Measurements from ENCODE around the gene KRT35. TPM values are rescaled to one million over a fixed set of nuclear protein-coding genes. Genes with fewer than 3 reads are reported as not detected.

Gene KRT35
- total RNA-seq, 1 donor from 2014 or later = not detected

DNA sequence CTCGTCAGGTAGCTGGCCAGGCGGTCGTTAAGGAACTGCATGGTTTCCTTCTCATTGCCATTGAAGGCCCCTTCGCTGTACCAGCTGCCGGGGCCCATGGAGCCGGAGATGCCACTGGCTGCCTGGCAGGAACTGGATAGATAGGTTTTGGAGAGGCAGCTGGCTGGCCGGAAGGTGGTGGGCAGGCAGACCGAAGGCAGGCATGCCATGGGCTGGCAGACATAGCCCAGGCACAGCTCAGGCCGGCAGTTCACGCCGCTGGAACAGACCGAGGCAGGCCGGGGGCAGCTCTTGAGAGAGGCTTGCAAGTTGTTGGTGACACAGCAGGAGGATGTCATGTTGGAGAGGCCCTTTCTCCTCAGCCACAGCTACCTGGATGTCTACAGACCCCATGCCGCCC, 14.0 kb downstream of the KRT35 start, which contains the start of gene KRT32:
Gene KRT32, minus strand, starts transcription at position 399 of the 400 bp plus-strand sequence. Its CDS starts 61 bp downstream, at position 338.
- DNase-seq (ENCODE audit: low read depth) = no peak
- H3K9ac ChIP-seq (ENCODE audit: low read length) = no peak within 1 kb of the TSS
- H3K4me3 ChIP-seq (ENCODE audit: insufficient read depth, low read depth, low read length) = no peak within 1 kb of the TSS
- peaks cover 6% of the 10 kb centered on the region for H3K4me1 Mint-ChIP-seq (ENCODE audit: low read depth, unreplicated experiment)
- FAIRE-seq = no peak
- peaks cover 15% of the 10 kb centered on the region for H3K9me3 Mint-ChIP-seq (ENCODE audit: unreplicated experiment)
- H2AFZ ChIP-seq (ENCODE audit: low read depth, low read length) = no peak within 1 kb of the TSS
- TF ChIP-seq, protein P1, sequence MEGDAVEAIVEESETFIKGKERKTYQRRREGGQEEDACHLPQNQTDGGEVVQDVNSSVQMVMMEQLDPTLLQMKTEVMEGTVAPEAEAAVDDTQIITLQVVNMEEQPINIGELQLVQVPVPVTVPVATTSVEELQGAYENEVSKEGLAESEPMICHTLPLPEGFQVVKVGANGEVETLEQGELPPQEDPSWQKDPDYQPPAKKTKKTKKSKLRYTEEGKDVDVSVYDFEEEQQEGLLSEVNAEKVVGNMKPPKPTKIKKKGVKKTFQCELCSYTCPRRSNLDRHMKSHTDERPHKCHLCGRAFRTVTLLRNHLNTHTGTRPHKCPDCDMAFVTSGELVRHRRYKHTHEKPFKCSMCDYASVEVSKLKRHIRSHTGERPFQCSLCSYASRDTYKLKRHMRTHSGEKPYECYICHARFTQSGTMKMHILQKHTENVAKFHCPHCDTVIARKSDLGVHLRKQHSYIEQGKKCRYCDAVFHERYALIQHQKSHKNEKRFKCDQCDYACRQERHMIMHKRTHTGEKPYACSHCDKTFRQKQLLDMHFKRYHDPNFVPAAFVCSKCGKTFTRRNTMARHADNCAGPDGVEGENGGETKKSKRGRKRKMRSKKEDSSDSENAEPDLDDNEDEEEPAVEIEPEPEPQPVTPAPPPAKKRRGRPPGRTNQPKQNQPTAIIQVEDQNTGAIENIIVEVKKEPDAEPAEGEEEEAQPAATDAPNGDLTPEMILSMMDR (IDR thresholded peaks at IDR 0.05; ENCODE audit: insufficient read depth, low read depth, low read length) = no peak
- no peak for TF ChIP-seq EZH2 (IDR thresholded peaks at IDR 0.05; ENCODE audit: insufficient read depth, low read length)
- no peak within 1 kb of the TSS for H3K27ac Mint-ChIP-seq (ENCODE audit: unreplicated experiment)
- no peak within 1 kb of the TSS for H3K27ac ChIP-seq (ENCODE audit: low read depth, low read length)
- H3K36me3 ChIP-seq (ENCODE audit: insufficient read depth, low read length) = no peaks in the 10 kb centered on the region
- peaks cover 21% of the 10 kb centered on the region for H3K27me3 Mint-ChIP-seq (ENCODE audit: low read depth, unreplicated experiment)
- no peak within 1 kb of the TSS for H3K4me3 Mint-ChIP-seq (ENCODE audit: unreplicated experiment)
- peaks cover 3% of the 10 kb centered on the region for H3K9me3 ChIP-seq (ENCODE audit: insufficient read depth, low read depth, low read length)
- H3K36me3 Mint-ChIP-seq (ENCODE audit: low read depth, unreplicated experiment) = no peaks in the 10 kb centered on the region
- no peaks in the 10 kb centered on the region for H3K27me3 ChIP-seq (ENCODE audit: insufficient read depth, low read length)
- no peak within 1 kb of the TSS for H3K4me2 ChIP-seq (ENCODE audit: low read length)
- no peaks in the 10 kb centered on the region for H3K79me2 ChIP-seq (ENCODE audit: insufficient read depth, low read length)
- peaks cover 11% of the 10 kb centered on the region for H3K4me1 ChIP-seq (ENCODE audit: insufficient read depth, low read length)
- no peaks in the 10 kb centered on the region for H4K20me1 ChIP-seq (ENCODE audit: insufficient read depth, low read length)

DNA sequence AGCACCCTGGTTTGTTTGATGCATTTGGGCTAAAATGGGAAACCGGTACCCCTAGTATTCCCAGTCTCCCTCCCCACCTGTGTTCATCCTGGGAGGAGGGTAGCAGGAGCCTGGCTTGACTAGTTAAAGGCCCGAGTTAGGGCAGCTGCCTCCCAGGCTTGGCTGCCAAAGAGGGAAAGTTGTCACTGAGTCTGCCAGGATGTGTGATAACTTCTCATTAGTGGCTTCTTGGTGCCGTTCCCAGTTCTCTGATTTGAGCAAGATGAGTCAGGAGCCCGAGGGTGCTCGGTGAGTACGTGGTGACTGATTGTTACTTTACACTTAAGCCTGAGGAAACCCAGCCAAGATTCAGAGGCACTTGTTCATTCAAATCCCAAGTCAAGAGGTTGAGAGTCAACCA, 16.3 kb downstream of the KRT35 start:
- no peak overlapping the region for H3K9ac ChIP-seq (ENCODE audit: low read length)
- Mint-ChIP-seq H3K4me1 (ENCODE audit: low read depth, unreplicated experiment) (peaks cover 6% of the 10 kb centered on the region), H3K36me3 (ENCODE audit: low read depth, unreplicated experiment) (no peaks in the 10 kb centered on the region), H3K9me3 (ENCODE audit: unreplicated experiment) (peaks cover 9% of the 10 kb centered on the region), H3K27ac (ENCODE audit: unreplicated experiment) (no peak overlapping the region), H3K27me3 (ENCODE audit: low read depth, unreplicated experiment) (peaks cover 30% of the 10 kb centered on the region), H3K4me3 (ENCODE audit: unreplicated experiment) (no peak overlapping the region)
- H3K27ac ChIP-seq (ENCODE audit: low read depth, low read length) = no peak overlapping the region
- H3K27me3 ChIP-seq (ENCODE audit: insufficient read depth, low read length) = no peaks in the 10 kb centered on the region
- H3K79me2 ChIP-seq (ENCODE audit: insufficient read depth, low read length) = no peaks in the 10 kb centered on the region
- H3K4me1 ChIP-seq (ENCODE audit: insufficient read depth, low read length) = peaks cover 11% of the 10 kb centered on the region
- H3K4me2 ChIP-seq (ENCODE audit: low read length) = peak overlapping the region; percentile 24
- TF ChIP-seq, protein P1 (IDR thresholded peaks at IDR 0.05; ENCODE audit: insufficient read depth, low read depth, low read length) = no peak
- TF ChIP-seq EZH2 (IDR thresholded peaks at IDR 0.05; ENCODE audit: insufficient read depth, low read length) = no peak
- no peaks in the 10 kb centered on the region for H3K36me3 ChIP-seq (ENCODE audit: insufficient read depth, low read length)
- H3K4me3 ChIP-seq (ENCODE audit: insufficient read depth, low read depth, low read length) = no peak overlapping the region
- FAIRE-seq (peak; percentile 97), DNase-seq (ENCODE audit: low read depth) (peak; percentile 95)
- H4K20me1 ChIP-seq (ENCODE audit: insufficient read depth, low read length) = no peaks in the 10 kb centered on the region
- no peaks in the 10 kb centered on the region for H3K9me3 ChIP-seq (ENCODE audit: insufficient read depth, low read depth, low read length)
- H2AFZ ChIP-seq (ENCODE audit: low read depth, low read length) = no peak overlapping the region

DNA sequence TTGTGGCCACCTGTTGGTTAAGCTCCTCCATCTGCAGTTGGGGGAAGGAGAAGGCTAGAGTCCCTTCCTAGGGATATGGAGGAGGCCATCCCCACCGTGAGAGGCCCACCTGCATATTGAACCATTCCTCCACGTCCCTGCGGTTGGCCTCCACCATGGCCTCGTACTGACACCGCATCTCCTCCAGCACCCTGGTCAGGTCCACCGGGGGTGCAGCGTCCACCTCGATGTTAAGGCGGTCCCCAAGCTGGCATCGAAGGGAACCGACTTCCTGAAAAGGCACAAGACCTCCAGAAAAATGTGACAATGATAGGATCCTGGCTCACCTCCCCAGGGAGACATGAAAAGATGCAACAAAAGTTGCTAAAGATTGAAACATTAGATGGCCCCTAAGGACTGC, 16.8 kb downstream of the KRT35 start:
- peaks cover 11% of the 10 kb centered on the region for H3K4me1 ChIP-seq (ENCODE audit: insufficient read depth, low read length)
- no peak overlapping the region for H3K9ac ChIP-seq (ENCODE audit: low read length)
- H3K27me3 ChIP-seq (ENCODE audit: insufficient read depth, low read length) = no peaks in the 10 kb centered on the region
- H2AFZ ChIP-seq (ENCODE audit: low read depth, low read length) = no peak overlapping the region
- Mint-ChIP-seq H3K27ac (ENCODE audit: unreplicated experiment) (no peak overlapping the region), H3K9me3 (ENCODE audit: unreplicated experiment) (peaks cover 7% of the 10 kb centered on the region), H3K36me3 (ENCODE audit: low read depth, unreplicated experiment) (no peaks in the 10 kb centered on the region), H3K4me1 (ENCODE audit: low read depth, unreplicated experiment) (peaks cover 6% of the 10 kb centered on the region), H3K27me3 (ENCODE audit: low read depth, unreplicated experiment) (peaks cover 28% of the 10 kb centered on the region), H3K4me3 (ENCODE audit: unreplicated experiment) (no peak overlapping the region)
- no peaks in the 10 kb centered on the region for H3K36me3 ChIP-seq (ENCODE audit: insufficient read depth, low read length)
- no peaks in the 10 kb centered on the region for H4K20me1 ChIP-seq (ENCODE audit: insufficient read depth, low read length)
- H3K4me3 ChIP-seq (ENCODE audit: insufficient read depth, low read depth, low read length) = no peak overlapping the region
- H3K9me3 ChIP-seq (ENCODE audit: insufficient read depth, low read depth, low read length) = no peaks in the 10 kb centered on the region
- DNase-seq (ENCODE audit: low read depth) (no peak), FAIRE-seq (no peak)
- no peaks in the 10 kb centered on the region for H3K79me2 ChIP-seq (ENCODE audit: insufficient read depth, low read length)
- no peak overlapping the region for H3K4me2 ChIP-seq (ENCODE audit: low read length)
- TF ChIP-seq, protein P1 (IDR thresholded peaks at IDR 0.05; ENCODE audit: insufficient read depth, low read depth, low read length) = no peak
- TF ChIP-seq EZH2 (IDR thresholded peaks at IDR 0.05; ENCODE audit: insufficient read depth, low read length) = no peak
- H3K27ac ChIP-seq (ENCODE audit: low read depth, low read length) = no peak overlapping the region

Measured in astrocyte (in vitro differentiated cells and primary cell).